ENCODE data around the gene CACNA1C. TPM values are rescaled to one million over a fixed set of nuclear protein-coding genes. Genes with fewer than 3 reads are reported as not detected.

The CACNA1C gene
- total RNA-seq, 2 donors from 2014 or later: 0.84 to 10.2 TPM

DNA sequence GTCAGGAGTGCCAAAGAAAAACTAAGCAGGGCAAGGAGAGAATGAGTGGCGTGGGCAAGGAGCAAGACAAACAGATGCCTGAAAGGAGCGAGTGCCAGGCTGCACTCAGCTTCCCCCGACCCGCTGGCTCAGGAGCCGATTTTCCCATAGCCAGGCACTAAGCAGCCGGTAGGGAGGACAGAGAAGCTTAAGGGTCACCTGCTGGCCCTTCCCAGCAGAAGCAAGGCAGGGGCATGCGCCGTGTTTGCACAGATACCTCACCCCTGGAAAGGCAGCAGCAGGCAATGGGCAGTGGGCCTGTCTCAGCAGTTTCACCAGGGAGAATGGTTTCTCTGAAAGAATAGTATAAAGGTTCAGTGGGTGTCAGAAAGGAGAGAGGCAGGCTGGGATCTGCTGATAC is 637.1 kb downstream of the CACNA1C start:
- Histone ChIP-seq H3K36me3 (no peaks in the 10 kb centered on the region), H3K4me3 (no peak overlapping the region), H3K27ac (no peak overlapping the region), H3K4me1 (no peaks in the 10 kb centered on the region), H3K9me3 (no peaks in the 10 kb centered on the region), H3K9ac (ENCODE audit: low read depth in 2 of 2, low read length in 2 of 2) (no peak overlapping the region), H3K27me3 (no peaks in the 10 kb centered on the region)
- intact Hi-C loops (cut with DNase I): loop anchor here (10.0 kb wide), 1 partner anchor 95 kb away; no protein-coding TSS in a partner anchor
- no peak for DNase-seq
- TF ChIP-seq, protein P1, sequence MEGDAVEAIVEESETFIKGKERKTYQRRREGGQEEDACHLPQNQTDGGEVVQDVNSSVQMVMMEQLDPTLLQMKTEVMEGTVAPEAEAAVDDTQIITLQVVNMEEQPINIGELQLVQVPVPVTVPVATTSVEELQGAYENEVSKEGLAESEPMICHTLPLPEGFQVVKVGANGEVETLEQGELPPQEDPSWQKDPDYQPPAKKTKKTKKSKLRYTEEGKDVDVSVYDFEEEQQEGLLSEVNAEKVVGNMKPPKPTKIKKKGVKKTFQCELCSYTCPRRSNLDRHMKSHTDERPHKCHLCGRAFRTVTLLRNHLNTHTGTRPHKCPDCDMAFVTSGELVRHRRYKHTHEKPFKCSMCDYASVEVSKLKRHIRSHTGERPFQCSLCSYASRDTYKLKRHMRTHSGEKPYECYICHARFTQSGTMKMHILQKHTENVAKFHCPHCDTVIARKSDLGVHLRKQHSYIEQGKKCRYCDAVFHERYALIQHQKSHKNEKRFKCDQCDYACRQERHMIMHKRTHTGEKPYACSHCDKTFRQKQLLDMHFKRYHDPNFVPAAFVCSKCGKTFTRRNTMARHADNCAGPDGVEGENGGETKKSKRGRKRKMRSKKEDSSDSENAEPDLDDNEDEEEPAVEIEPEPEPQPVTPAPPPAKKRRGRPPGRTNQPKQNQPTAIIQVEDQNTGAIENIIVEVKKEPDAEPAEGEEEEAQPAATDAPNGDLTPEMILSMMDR (IDR thresholded peaks at IDR 0.05): no peak

DNA sequence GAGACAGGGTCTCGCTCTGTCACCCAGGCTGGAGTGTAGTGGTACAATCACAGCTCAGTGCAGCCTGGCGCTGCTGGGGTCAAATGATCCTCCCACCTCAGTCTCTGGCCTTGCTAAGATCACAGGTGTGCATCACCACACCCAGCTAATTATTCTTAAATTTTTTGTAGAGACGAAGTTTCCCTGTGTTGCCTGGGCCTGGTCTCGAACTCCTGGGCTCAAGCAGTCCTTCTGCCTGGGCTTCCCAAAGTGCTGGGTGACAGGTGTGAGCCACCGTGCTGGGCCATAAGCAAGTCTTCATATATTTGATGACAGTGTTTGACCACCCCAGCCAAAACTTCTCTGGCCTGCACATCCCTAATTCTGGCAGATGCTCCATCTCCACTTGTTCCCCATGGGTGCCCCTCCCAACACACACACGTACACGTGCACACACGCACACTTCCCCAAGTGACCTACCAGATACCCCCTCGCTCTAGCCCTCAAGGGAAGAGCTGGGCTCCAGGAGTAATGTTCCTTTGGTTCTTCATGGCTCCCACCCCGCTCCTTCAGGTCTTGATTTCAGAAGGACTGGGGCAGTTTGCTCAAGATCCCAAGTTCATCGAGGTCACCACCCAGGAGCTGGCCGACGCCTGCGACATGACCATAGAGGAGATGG is 637.7 kb downstream of the CACNA1C start:
- Histone ChIP-seq H3K27ac (no peak overlapping the region), H3K27me3 (no peaks in the 10 kb centered on the region), H3K9me3 (no peaks in the 10 kb centered on the region), H3K4me1 (no peaks in the 10 kb centered on the region), H3K9ac (ENCODE audit: low read depth in 2 of 2, low read length in 2 of 2) (peak overlapping the region; percentile 56 to 60), H3K4me3 (peak overlapping the region; percentile 56), H3K36me3 (no peaks in the 10 kb centered on the region)
- TF ChIP-seq, protein P1 (IDR thresholded peaks at IDR 0.05): no peak
- intact Hi-C loops (cut with DNase I): no loop called here
- no peak for DNase-seq

DNA sequence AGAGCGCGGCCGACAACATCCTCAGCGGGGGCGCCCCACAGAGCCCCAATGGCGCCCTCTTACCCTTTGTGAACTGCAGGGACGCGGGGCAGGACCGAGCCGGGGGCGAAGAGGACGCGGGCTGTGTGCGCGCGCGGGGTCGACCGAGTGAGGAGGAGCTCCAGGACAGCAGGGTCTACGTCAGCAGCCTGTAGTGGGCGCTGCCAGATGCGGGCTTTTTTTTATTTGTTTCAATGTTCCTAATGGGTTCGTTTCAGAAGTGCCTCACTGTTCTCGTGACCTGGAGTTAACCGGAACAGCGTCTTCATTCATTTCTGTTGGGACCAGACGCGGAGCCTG is 638.2 kb downstream of the CACNA1C start:
- H3K27me3 ChIP-seq: no peaks in the 10 kb centered on the region
- H3K9ac ChIP-seq (ENCODE audit: low read depth in 2 of 2, low read length in 2 of 2): peak overlapping the region; percentile 60 to 84
- intact Hi-C loops (cut with DNase I): no loop called here
- H3K36me3 ChIP-seq: no peaks in the 10 kb centered on the region
- H3K4me3 ChIP-seq: peak overlapping the region; percentile 56
- H3K4me1 ChIP-seq: no peaks in the 10 kb centered on the region
- TF ChIP-seq, protein P1 (IDR thresholded peaks at IDR 0.05): no peak
- DNase-seq: peak; percentile 45
- no peak overlapping the region for H3K27ac ChIP-seq
- no peaks in the 10 kb centered on the region for H3K9me3 ChIP-seq

DNA sequence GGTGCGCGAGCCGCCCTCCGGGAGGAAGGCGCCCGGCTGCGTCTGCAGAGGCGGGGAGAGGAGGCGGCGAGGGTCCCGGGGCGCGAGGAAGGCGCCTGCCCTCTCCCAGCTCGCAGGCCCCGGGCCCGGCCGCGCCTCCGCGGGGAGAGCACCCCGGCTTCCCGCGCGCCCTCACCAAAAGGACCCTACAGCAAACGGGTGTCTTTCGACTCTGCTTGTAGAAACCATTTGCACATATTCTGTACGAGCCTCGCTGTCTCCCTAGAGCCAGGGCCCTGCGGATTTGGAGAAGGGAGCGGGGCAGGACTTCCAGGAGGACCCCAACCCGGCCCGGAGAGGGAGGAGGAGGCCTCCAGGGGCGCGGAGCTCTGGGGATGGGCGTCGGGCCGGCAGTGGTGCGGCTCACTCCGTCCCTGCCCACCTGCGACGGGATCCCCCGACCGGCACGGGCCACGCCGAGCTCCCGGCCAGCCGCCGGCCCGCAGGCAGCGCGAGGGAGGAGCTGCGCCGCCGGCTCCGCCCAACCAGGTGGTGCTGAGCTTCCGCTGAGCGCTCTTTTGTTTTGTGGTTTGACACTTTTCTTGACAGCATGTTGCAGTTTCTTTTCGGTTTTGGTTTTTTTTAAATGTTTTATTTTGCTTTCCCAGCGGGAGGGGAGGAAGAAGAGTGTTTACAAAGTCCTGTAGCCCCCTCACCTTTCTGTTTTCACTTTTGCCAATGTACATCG is 638.7 kb downstream of the CACNA1C start:
- H3K27me3 ChIP-seq: no peaks in the 10 kb centered on the region
- intact Hi-C loops (cut with DNase I): no loop called here
- no peaks in the 10 kb centered on the region for H3K4me1 ChIP-seq
- peak overlapping the region; percentile 37 for H3K27ac ChIP-seq
- no peaks in the 10 kb centered on the region for H3K9me3 ChIP-seq
- TF ChIP-seq, protein P1 (IDR thresholded peaks at IDR 0.05): no peak
- peak overlapping the region; percentile 60 to 84 for H3K9ac ChIP-seq (ENCODE audit: low read depth in 2 of 2, low read length in 2 of 2)
- peak overlapping the region; percentile 56 for H3K4me3 ChIP-seq
- DNase-seq: peak; percentile 36
- no peaks in the 10 kb centered on the region for H3K36me3 ChIP-seq

DNA sequence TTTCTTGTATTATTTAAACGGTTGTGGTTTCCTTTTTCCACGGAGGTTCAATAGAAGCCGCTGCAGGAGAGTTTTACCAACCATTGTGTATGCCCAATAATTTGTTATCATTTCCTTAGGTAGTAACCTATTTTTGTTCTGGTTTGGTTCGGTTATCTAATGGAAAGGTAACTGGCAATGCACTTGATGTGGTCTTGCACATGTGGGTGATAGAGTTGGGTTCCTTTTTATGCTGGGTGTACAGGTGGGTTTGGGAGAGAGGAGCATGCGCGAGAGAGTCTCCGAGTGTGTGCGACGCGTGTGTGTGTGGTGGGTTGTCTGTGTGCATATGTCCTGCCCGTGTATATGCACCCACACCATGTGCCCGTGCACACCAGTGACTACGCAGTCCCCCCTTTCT is 639.3 kb downstream of the CACNA1C start:
- Histone ChIP-seq H3K4me1 (no peaks in the 10 kb centered on the region), H3K9ac (ENCODE audit: low read depth in 2 of 2, low read length in 2 of 2) (peak overlapping the region; percentile 60 to 84), H3K36me3 (no peaks in the 10 kb centered on the region), H3K27me3 (no peaks in the 10 kb centered on the region), H3K9me3 (no peaks in the 10 kb centered on the region), H3K4me3 (peak overlapping the region; percentile 56), H3K27ac (peak overlapping the region; percentile 37)
- TF ChIP-seq, protein P1 (IDR thresholded peaks at IDR 0.05): no peak
- intact Hi-C loops (cut with DNase I): no loop called here
- no peak for DNase-seq
